ENCODE results near the gene NIPA2. TPM values are rescaled to one million over a fixed set of nuclear protein-coding genes. Genes with fewer than 3 reads are reported as not detected.

NIPA2 gene
- total RNA-seq, 2 experiments from 2014 or later: 96.1 to 112 TPM

DNA sequence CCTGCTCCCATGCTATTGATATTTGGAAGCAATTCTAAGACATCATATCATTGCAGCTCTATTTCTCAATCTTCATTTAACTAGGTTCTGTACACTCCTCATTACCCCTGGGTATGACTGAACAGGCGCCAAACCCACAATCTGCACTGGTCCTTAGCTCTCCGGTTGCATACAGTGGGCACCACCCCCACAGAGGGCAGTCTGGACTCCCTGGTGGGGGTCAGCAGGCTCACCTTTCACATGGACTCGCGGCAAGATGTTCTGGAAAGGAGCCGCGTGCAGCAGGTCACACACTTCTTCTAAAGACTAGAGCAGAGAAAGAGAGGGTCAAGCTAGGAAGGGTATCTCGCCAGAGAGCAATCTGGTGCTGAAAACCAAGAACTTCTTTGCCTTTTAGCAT is 36.5 kb downstream of the NIPA2 start:
- Histone ChIP-seq H3K36me3 (ENCODE audit: insufficient read depth, low read length) (peaks cover 8% of the 10 kb centered on the region), H3K9me2 (ENCODE audit: insufficient read depth, low read length) (no peaks in the 10 kb centered on the region), H4K20me1 (ENCODE audit: insufficient read depth, low read length) (no peaks in the 10 kb centered on the region), H3K4me3 (ENCODE audit: low read depth, low read length, poor library complexity, severe bottlenecking) (no peak overlapping the region), H3K9me3 (ENCODE audit: low read length) (no peaks in the 10 kb centered on the region), H3K79me2 (ENCODE audit: insufficient read depth, low read depth, low read length) (no peaks in the 10 kb centered on the region), H3K27ac (ENCODE audit: low read depth, low read length, poor library complexity, severe bottlenecking) (no peak overlapping the region), H2AFZ (ENCODE audit: low read length) (no peak overlapping the region), H3K4me1 (ENCODE audit: insufficient read depth, low read length, poor library complexity, severe bottlenecking) (no peaks in the 10 kb centered on the region), H3K4me2 (ENCODE audit: low read length) (no peak overlapping the region)
- TF ChIP-seq EZH2phosphoT487 (IDR thresholded peaks at IDR 0.05; ENCODE audit: borderline replicate concordance, low read depth, low read length): no peak
- TF ChIP-seq, protein P1, sequence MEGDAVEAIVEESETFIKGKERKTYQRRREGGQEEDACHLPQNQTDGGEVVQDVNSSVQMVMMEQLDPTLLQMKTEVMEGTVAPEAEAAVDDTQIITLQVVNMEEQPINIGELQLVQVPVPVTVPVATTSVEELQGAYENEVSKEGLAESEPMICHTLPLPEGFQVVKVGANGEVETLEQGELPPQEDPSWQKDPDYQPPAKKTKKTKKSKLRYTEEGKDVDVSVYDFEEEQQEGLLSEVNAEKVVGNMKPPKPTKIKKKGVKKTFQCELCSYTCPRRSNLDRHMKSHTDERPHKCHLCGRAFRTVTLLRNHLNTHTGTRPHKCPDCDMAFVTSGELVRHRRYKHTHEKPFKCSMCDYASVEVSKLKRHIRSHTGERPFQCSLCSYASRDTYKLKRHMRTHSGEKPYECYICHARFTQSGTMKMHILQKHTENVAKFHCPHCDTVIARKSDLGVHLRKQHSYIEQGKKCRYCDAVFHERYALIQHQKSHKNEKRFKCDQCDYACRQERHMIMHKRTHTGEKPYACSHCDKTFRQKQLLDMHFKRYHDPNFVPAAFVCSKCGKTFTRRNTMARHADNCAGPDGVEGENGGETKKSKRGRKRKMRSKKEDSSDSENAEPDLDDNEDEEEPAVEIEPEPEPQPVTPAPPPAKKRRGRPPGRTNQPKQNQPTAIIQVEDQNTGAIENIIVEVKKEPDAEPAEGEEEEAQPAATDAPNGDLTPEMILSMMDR (conservative IDR thresholded peaks at IDR 0.05; ENCODE audit: low read length): no peak
- ChIA-PET CTCF (ENCODE audit: unreplicated experiment) (no interaction called here), POLR2A (no interaction called here)
- DNase-seq (ENCODE audit: low spot score): no peak
- intact Hi-C loops (cut with micrococcal nuclease; ENCODE audit: unreplicated experiment): no loop called here
- no TSS peak for BruUV-seq (replicated peaks)

DNA sequence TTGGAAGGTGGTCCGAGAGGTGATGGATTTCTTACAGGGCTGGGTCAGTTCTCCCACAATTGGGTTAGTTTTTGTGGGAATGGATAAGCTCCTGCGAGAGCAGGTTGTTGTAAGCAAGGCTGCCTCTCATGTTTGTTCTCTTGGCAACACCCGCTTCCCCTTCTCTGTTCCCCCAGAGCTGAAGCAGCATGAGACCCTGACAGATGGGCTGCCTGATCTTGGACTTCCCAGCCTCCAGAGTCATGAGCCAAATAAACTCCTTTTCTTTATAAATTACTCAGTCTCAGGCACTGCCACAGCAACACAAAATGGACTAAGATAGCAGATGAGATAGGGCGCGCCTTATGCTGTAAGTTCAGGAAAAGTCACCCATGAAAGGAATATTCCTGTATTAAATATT is 38.7 kb downstream of the NIPA2 start:
- BruUV-seq (replicated peaks): no TSS peak
- H3K27ac ChIP-seq (ENCODE audit: low read depth, low read length, poor library complexity, severe bottlenecking): no peak overlapping the region
- H3K4me1 ChIP-seq (ENCODE audit: insufficient read depth, low read length, poor library complexity, severe bottlenecking): no peaks in the 10 kb centered on the region
- H3K9me3 ChIP-seq (ENCODE audit: low read length): no peaks in the 10 kb centered on the region
- H3K79me2 ChIP-seq (ENCODE audit: insufficient read depth, low read depth, low read length): no peaks in the 10 kb centered on the region
- no peak overlapping the region for H3K4me3 ChIP-seq (ENCODE audit: low read depth, low read length, poor library complexity, severe bottlenecking)
- H4K20me1 ChIP-seq (ENCODE audit: insufficient read depth, low read length): no peaks in the 10 kb centered on the region
- TF ChIP-seq, protein P1 (conservative IDR thresholded peaks at IDR 0.05; ENCODE audit: low read length): no peak
- no peak for TF ChIP-seq EZH2phosphoT487 (IDR thresholded peaks at IDR 0.05; ENCODE audit: borderline replicate concordance, low read depth, low read length)
- POLR2A ChIA-PET: no interaction called here
- DNase-seq (ENCODE audit: low spot score): no peak
- no peaks in the 10 kb centered on the region for H3K9me2 ChIP-seq (ENCODE audit: insufficient read depth, low read length)
- intact Hi-C loops (cut with micrococcal nuclease; ENCODE audit: unreplicated experiment): no loop called here
- no peak overlapping the region for H3K4me2 ChIP-seq (ENCODE audit: low read length)
- CTCF ChIA-PET (ENCODE audit: unreplicated experiment): no interaction called here
- H2AFZ ChIP-seq (ENCODE audit: low read length): no peak overlapping the region
- no peaks in the 10 kb centered on the region for H3K36me3 ChIP-seq (ENCODE audit: insufficient read depth, low read length)

DNA sequence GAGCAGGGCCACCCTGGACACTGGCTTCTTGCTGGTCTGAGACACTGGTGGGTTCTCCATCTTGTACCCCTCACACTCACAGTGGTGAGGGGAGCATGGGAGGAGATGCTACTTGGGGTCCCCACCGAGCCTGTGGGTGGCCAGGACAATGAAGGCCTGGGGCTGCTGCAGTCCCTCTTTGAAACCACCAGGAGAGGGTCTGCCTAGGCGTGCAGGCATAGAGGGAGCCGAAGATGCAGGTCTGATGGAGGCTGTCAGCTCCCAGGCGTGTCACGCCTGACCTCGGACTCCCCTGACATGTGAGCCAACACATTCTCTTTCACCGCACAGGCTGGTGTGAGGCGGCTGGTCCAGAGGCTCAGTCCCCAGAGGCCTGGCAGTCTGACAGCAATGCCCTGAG is 39.1 kb downstream of the NIPA2 start:
- H2AFZ ChIP-seq (ENCODE audit: low read length): no peak overlapping the region
- ChIA-PET CTCF (ENCODE audit: unreplicated experiment) (no interaction called here), POLR2A (no interaction called here)
- no peak overlapping the region for H3K4me3 ChIP-seq (ENCODE audit: low read depth, low read length, poor library complexity, severe bottlenecking)
- H3K27ac ChIP-seq (ENCODE audit: low read depth, low read length, poor library complexity, severe bottlenecking): no peak overlapping the region
- no peaks in the 10 kb centered on the region for H4K20me1 ChIP-seq (ENCODE audit: insufficient read depth, low read length)
- DNase-seq (ENCODE audit: low spot score): no peak
- no peaks in the 10 kb centered on the region for H3K4me1 ChIP-seq (ENCODE audit: insufficient read depth, low read length, poor library complexity, severe bottlenecking)
- TF ChIP-seq, protein P1 (conservative IDR thresholded peaks at IDR 0.05; ENCODE audit: low read length): no peak
- no peak for TF ChIP-seq EZH2phosphoT487 (IDR thresholded peaks at IDR 0.05; ENCODE audit: borderline replicate concordance, low read depth, low read length)
- BruUV-seq (replicated peaks): no TSS peak
- no peaks in the 10 kb centered on the region for H3K9me3 ChIP-seq (ENCODE audit: low read length)
- H3K79me2 ChIP-seq (ENCODE audit: insufficient read depth, low read depth, low read length): no peaks in the 10 kb centered on the region
- H3K4me2 ChIP-seq (ENCODE audit: low read length): no peak overlapping the region
- H3K9me2 ChIP-seq (ENCODE audit: insufficient read depth, low read length): no peaks in the 10 kb centered on the region
- intact Hi-C loops (cut with micrococcal nuclease; ENCODE audit: unreplicated experiment): no loop called here
- no peaks in the 10 kb centered on the region for H3K36me3 ChIP-seq (ENCODE audit: insufficient read depth, low read length)

All from OCI-LY7 (cell line).